Measurements from ENCODE around the gene BSX. TPM values are rescaled to one million over a fixed set of nuclear protein-coding genes. Genes with fewer than 3 reads are reported as not detected.

BSX gene
- total and polyA plus RNA-seq, 5 experiments from 2014 or later: not detected

DNA sequence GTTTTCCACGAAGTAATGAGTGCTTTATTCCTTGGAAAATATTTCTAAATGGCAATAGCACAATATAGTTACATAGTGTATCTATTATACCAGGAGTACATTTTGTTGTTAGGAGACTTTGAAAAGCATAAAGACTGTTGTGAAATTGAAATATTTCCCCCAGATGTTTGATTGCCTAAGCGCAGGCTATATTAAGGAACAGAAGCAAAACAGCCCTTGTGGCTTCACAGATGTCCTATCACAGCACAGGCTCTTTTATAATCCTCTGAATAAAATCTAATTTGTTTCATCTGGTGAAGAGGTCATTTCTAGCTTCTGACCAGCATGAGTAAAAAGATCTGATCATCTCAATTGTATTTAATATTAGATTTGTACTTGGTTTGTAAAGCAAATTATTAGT lies 48.2 kb downstream of the BSX start:
- ATAC-seq (no peak), DNase-seq (no peak)
- H3K27me3 Mint-ChIP-seq: no peaks in the 10 kb centered on the region
- no peak overlapping the region for H3K4me3 Mint-ChIP-seq
- H3K27ac Mint-ChIP-seq: no peak overlapping the region
- H3K9me3 Mint-ChIP-seq: peaks cover 0 to 2% (median 0%) of the 10 kb centered on the region in 9 donors
- no peaks in the 10 kb centered on the region for H3K4me1 Mint-ChIP-seq
- POLR2A ChIA-PET: no interaction called here
- H3K36me3 Mint-ChIP-seq: peaks cover 4 to 15% (median 10%) of the 10 kb centered on the region in 3 donors

DNA sequence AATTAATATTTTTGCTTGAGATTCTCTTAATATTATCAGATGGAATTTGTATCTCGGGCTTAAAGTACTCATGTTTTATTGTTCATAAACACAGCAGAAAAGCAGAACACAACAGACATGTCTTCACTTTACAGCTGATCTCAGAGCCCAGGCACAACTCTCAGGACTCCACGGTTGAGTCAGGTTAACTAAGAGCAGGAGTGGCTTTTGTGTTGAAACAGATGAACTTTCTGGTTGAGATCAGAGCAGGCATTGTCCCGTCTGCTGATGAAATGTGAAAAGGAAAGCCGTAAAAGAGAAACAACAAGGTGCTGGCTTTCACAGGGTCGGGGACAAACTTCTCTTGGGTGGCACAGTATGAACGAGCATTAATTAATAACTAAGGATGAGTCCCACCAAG lies 50.1 kb downstream of the BSX start:
- Mint-ChIP-seq H3K4me3 (no peak overlapping the region), H3K27me3 (no peaks in the 10 kb centered on the region), H3K36me3 (peaks cover 4 to 20% (median 16%) of the 10 kb centered on the region in 3 donors), H3K4me1 (no peaks in the 10 kb centered on the region), H3K9me3 (peaks cover 0 to 2% (median 0%) of the 10 kb centered on the region in 9 donors), H3K27ac (no peak overlapping the region)
- POLR2A ChIA-PET: no interaction called here
- ATAC-seq (no peak), DNase-seq (no peak)

Other genes starting within 250 kb of the BSX start
- gene CRTAM, start 143.3 kb downstream of the BSX start, total RNA-seq: 10 to 100 TPM; 48.1 to 52.3 TPM
- gene CRTAM, start 143.3 kb downstream of the BSX start, polyA plus RNA-seq: 10 to 100 TPM; 66.6 to 98.7 (median 88.3) TPM
- gene JHY, start 99.1 kb downstream of the BSX start, total RNA-seq: 1 to 10 TPM; 6.3 to 6.7 TPM
- 1 to 10 TPM; 2.4 to 3.4 (median 3.1) TPM for gene JHY, start 99.1 kb downstream of the BSX start, polyA plus RNA-seq
- 100 to 1,000 TPM; 892 to 941 TPM for gene HSPA8, start 80.3 kb upstream of the BSX start, total RNA-seq
- gene HSPA8, start 80.3 kb upstream of the BSX start, polyA plus RNA-seq: 1,000 to 10,000 TPM; 1,075 to 1,399 (median 1,151) TPM
- gene CLMP, start 213.4 kb upstream of the BSX start, total RNA-seq: under 1 TPM in 1 of 2 experiments, not detected in 1; 0.08 TPM
- under 1 TPM; 0.08 to 0.28 (median 0.12) TPM for gene CLMP, start 213.4 kb upstream of the BSX start, polyA plus RNA-seq

All from naive thymus-derived CD8-positive, alpha-beta T cell (primary cell).